ENCODE measurements around the gene JMJD8.

Gene JMJD8

DNA sequence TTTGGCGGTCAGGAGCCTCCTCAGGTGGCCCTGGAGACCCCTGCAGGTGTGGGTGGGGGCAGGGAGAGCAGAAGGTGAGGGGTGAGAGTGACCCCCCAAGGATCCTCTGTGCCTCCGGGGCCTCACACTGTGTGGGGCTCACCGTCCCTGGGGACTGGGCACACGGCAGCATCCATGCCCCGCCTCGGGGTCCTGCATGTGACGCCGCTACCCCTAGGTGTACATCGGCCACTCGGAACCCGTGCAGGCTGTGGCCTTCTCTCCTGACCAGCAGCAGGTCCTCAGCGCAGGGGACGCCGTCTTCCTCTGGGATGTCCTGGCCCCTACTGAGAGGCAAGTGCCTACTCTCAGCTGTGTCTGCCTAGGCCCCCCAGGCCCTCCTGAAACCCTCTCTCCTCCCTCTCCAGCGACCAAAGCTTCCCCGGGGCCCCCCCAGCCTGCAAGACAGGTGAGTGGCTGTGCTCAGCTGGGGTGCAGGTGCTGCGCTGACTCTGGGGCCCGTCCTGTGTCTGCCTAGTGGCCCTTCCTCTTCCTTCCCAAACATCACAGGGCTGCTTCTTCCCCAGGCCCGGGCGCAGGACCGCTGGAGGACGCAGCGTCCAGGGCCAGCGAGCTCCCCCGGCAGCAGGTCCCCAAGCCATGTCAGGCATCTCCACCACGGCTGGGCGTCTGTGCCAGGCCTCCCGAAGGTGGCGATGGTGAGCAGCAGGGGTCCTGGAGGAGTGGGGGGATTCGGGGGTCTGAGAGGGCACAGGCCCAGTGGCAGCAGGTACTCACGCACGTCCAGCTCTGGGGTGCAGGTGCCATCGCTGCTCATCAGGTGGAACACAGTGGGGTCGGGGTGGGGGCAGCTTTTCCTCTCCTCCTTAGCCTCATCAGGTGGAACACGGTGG, 25.2 kb downstream of the JMJD8 start:
- no peak for DNase-seq

DNA sequence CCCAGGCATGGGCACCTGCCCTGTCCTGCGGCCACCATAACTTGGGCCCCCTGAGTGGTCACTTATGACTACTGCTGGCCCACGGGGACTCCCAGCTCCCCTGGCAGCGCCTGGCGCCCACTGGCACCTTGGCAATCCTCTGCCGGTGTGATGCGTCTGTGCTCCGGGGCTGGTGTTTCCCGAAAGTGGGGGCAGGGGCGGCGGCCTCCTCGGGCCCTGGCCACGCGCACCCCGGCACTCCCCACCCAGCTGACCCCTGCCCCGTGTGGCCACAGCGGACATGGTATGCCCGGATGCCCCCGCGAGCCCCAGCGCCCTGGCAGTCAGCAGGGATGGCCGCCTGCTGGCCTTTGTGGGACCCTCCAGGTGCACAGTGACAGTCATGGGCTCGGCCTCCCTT, 26.6 kb downstream of the JMJD8 start:
- DNase-seq = no peak

- DNase-seq = no peak
Observed at GRCh38 chr16:654034-654433, 30.1 kb downstream of the JMJD8 start.

- no peak for DNase-seq
Observed at GRCh38 chr16:652454-653305, 31.5 kb downstream of the JMJD8 start.

- DNase-seq = no peak
Observed at GRCh38 chr16:651844-652243, 32.3 kb downstream of the JMJD8 start.

DNA sequence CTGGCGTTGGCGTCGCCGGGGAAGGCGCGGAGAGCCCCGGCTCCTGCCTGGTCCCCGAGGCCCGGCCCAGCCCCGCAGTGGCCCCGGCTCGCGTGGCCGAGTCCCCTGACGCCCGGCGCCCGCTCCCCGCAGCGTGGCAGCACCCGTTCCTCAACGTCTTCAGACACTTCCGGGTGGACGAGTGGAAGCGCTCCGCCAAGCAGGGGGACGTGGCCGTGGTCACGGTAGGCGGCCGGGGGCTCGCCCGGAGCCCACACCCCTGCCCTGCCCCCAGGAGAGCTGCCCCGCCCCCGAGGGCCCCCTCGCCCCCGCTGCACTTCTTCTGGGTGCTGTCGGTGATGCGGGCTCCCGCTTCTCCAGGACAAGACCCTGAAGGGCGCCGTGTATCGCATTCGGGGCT, 34.5 kb downstream of the JMJD8 start:
- peak; percentile 61 for DNase-seq

- DNase-seq = peak; percentile 96
Observed at GRCh38 chr16:648781-649589, 35.1 kb downstream of the JMJD8 start, which contains the start of gene WDR90. TSS of gene WDR90 (plus strand) at chr16:649365. CDS start at chr16:649417, 52 bp downstream.

GRCh38 chr16:648071-648780, 35.9 kb downstream of the JMJD8 start:
- DNase-seq = peak; percentile 76

- peak; percentile 39 for DNase-seq
Observed at GRCh38 chr16:647173-647902, 36.8 kb downstream of the JMJD8 start.

DNA sequence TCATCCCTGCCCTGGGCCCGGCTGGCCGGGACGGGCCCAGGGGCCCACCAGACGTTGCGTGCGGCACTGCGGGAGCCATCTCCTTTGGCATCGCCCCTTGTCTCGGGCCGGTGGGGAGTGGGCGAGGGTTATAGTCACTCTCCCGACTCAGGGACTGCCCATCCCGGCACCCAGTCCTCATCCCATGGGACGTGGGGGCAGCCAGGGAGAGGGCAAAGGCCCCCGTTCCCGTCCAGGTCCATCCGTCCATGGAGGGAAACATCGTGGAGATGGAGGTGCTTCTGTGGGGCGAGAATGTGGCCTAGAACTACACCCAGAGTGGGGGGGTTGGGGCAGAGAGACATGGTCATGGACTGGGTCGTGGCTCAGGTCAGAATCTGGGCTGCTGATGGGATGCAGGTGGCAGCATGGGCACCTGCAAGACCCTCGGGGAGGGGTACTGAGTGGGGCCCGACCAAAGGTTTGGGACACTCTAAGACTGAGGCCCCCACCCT, 37.4 kb downstream of the JMJD8 start:
- no peak for DNase-seq

DNA sequence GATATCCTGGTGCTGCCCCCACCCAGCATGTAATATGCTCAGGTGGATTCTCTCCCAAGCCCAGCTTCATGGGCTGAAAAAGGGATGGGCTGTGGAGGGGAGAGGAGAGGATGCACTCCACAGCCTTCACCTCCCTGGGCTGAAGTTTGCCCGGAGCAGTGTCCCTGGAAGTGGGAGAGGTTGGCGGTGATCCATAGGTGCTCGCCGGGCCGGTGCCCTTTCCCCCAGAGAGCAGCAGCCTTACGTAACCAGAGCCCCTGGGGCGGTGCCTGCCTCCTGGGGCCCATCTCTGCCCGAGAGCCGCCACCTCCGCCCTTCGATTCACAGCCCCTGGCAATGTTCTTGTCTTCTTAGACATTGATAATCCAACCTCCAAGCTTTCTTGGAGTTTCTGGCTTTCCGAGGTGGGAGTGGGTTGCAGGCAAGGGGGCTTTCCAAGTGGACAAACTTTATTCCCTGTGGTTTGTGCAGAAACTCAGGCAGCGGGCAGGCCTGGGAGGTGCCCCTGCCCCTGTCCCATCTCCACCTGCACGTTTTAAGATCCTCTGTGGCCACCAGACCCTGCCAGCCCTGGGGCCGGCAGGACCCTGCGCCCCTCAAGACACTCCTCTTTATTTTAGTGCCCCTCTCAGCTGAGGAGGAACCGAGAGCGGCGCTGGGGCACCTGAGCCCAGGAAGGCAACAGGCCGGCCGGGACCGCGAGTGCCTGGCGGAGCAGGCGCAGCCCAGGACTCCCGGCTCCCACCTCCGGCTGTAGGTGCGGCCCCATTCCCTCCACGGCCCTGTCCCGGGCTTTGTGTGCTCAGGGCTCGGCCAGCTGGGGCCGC, 38.1 kb downstream of the JMJD8 start:
- no peak for DNase-seq

DNA sequence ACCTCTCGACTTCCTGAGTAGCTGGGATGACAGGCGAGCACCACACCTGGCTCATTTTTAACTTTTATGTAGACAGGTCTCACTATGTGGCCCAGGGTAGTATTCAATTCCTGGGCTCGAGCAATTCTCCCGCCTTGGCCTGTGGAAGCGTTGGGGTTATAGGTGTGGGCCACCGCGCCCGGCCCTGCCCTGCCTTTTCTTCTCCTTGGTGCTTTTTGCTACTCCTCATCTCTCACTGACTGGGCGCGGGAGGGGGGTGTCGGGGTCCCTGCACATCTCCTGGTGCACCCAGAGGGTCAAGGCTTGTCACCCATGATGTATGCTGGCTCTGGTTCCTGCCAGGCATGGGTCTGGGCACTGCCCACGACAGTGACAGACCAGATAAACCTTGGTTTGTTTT, 39.6 kb downstream of the JMJD8 start:
- no peak for DNase-seq

DNA sequence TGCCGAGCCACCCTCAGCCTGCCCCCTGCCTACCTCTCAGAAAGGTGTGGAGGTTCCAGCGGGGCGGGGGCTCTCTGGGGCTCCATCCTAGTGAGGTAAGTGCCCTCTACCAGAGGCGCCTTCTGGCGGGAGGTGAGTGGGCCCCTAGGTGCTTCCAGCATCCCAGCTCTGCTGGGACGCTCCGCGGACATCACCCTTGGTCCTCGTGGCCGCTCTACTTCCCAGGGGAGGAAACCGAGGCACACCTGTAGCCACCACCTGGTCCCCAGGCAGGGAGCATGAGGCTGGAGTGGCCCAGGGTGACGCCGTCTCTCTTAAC, 41.1 kb downstream of the JMJD8 start:
- no peak for DNase-seq

GRCh38 chr16:642189-643049, 41.7 kb downstream of the JMJD8 start:
- peak; percentile 82 for DNase-seq

- DNase-seq = peak; percentile 90
Observed at GRCh38 chr16:641326-642188, 42.6 kb downstream of the JMJD8 start, which contains the start of gene MCRIP2. TSS of gene MCRIP2 (plus strand) at chr16:641828. CDS start at chr16:641992, 164 bp downstream.

DNA sequence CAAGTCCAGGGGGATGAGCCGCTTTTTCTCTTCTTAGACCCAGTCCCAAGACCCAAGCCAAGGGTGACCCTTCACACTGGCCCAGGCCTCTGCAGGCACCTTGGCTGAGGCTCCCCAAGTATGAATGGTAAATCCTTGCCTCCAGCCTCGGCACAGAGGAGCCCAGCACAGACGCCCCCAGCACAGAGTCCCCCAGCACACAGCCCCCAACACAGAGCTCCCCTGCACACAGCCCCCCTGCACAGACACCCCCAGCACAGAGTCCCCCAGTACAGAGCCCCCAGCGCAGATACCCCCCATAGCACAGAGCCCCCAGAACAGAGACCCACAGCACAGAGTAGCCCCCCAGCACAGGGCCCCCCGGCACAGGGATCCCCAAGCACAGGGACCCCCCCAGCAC, 43.5 kb downstream of the JMJD8 start:
- DNase-seq = no peak

DNA sequence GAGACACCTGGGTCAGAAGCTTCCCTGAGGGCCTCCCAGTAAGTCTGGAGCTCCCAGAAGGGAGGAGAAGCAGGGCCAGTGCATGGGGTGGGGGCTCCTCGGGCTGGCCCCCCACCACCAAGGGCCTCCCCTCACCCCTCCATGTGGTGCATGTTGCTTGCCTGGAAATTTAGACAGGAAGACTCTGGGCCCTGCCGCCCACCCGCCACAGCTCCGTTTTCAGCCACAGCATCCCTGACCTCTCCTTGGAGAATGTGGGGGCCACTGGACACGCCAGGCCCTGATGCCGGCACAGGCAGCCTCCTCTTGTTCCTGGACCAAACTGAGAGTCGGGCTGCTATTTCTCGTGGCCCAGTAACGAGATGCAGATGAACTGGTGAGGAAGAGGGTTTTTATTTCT, 45.3 kb downstream of the JMJD8 start:
- DNase-seq = no peak

DNA sequence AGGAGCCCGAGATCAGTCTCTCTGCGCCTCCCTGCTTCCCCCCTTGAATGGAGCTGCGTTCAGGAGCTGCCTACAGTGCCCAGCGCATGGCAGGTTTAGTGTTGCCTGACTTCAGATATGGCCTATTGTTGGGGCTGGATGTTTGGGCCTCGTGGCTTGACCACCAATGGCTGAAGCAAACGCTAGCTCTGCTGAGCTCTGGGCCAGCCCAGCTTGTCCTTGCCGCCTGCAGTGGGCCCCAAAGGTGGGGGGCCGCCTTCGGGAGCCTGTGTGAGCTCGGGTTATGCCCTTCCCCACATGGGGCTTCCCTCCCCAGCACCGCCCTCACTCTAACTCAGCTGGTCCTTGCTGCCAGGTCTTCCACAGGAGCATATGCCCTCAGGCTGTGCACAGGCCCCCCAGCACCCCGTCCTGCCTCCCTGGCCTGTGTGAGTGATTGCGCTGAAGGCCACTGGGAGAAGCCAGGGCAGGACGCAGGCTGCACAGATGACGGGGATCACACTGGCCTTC, 46.0 kb downstream of the JMJD8 start:
- no peak for DNase-seq

All from DMS53 (cell line).